Measurements from ENCODE around the gene C2CD4A.

Gene C2CD4A

GRCh38 chr15:62099094-62099601 is 32.4 kb downstream of the C2CD4A start:
- no peak for DNase-seq
- Mint-ChIP-seq H3K36me3 (ENCODE audit: low read depth) (no peaks in the 10 kb centered on the region), H3K4me1 (peaks cover 5% of the 10 kb centered on the region), H3K27me3 (ENCODE audit: low read depth, poor library complexity) (peaks cover 4% of the 10 kb centered on the region), H3K27ac (no peak overlapping the region), H3K9me3 (peaks cover 9% of the 10 kb centered on the region), H3K4me3 (no peak overlapping the region)
- TF ChIP-seq CTCF (IDR thresholded peaks at IDR 0.05) = no peak

- no peak overlapping the region for H3K27ac Mint-ChIP-seq
- no peak for DNase-seq
- TF ChIP-seq CTCF (IDR thresholded peaks at IDR 0.05) = no peak
- no peaks in the 10 kb centered on the region for H3K36me3 Mint-ChIP-seq (ENCODE audit: low read depth)
- H3K27me3 Mint-ChIP-seq (ENCODE audit: low read depth, poor library complexity) = no peaks in the 10 kb centered on the region
- peaks cover 9% of the 10 kb centered on the region for H3K9me3 Mint-ChIP-seq
- H3K4me1 Mint-ChIP-seq = peaks cover 11% of the 10 kb centered on the region
- no peak overlapping the region for H3K4me3 Mint-ChIP-seq
These were observed 36.7 kb downstream of the C2CD4A start for GRCh38 chr15:62103431-62103830.

- no peaks in the 10 kb centered on the region for H3K27me3 Mint-ChIP-seq (ENCODE audit: low read depth, poor library complexity)
- H3K9me3 Mint-ChIP-seq = peaks cover 8% of the 10 kb centered on the region
- H3K4me3 Mint-ChIP-seq = no peak overlapping the region
- no peak for DNase-seq
- TF ChIP-seq CTCF (IDR thresholded peaks at IDR 0.05) = no peak
- no peak overlapping the region for H3K27ac Mint-ChIP-seq
- peaks cover 11% of the 10 kb centered on the region for H3K4me1 Mint-ChIP-seq
- no peaks in the 10 kb centered on the region for H3K36me3 Mint-ChIP-seq (ENCODE audit: low read depth)
These were observed 37.6 kb downstream of the C2CD4A start for GRCh38 chr15:62104401-62104800.

GRCh38 chr15:62104846-62105245 is 38.1 kb downstream of the C2CD4A start:
- Mint-ChIP-seq H3K4me1 (peaks cover 13% of the 10 kb centered on the region), H3K9me3 (peaks cover 3% of the 10 kb centered on the region), H3K27me3 (ENCODE audit: low read depth, poor library complexity) (no peaks in the 10 kb centered on the region), H3K36me3 (ENCODE audit: low read depth) (no peaks in the 10 kb centered on the region), H3K27ac (no peak overlapping the region), H3K4me3 (no peak overlapping the region)
- TF ChIP-seq CTCF (IDR thresholded peaks at IDR 0.05) = no peak
- DNase-seq = no peak

- H3K27ac Mint-ChIP-seq = no peak overlapping the region
- peaks cover 17% of the 10 kb centered on the region for H3K4me1 Mint-ChIP-seq
- H3K4me3 Mint-ChIP-seq = no peak overlapping the region
- no peaks in the 10 kb centered on the region for H3K36me3 Mint-ChIP-seq (ENCODE audit: low read depth)
- no peaks in the 10 kb centered on the region for H3K9me3 Mint-ChIP-seq
- DNase-seq = no peak
- peaks cover 3% of the 10 kb centered on the region for H3K27me3 Mint-ChIP-seq (ENCODE audit: low read depth, poor library complexity)
- TF ChIP-seq CTCF (IDR thresholded peaks at IDR 0.05) = no peak
These were observed 38.5 kb downstream of the C2CD4A start for GRCh38 chr15:62105266-62105665.

DNA sequence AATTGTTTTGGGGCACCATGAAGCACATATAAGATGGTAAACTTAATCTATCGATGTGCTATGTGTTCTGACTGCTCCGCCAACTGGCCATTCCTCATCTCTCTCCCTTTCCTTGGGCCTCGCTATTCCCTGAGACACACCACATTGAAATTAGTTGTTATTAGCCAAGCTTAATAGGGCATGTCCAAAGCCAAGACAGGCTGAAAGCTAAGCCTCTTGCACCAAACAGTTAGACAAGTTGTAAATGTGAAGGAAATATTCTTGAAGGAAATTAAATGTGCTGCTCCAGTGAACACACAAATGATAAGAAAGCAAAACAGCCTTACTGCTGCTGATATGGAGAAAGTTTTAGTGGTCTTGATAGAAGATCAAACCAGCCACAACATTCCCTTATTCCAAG is 39.3 kb downstream of the C2CD4A start:
- no peak for DNase-seq
- Mint-ChIP-seq H3K27me3 (ENCODE audit: low read depth, poor library complexity) (peaks cover 3% of the 10 kb centered on the region), H3K4me1 (peaks cover 19% of the 10 kb centered on the region), H3K27ac (peak overlapping the region; percentile 49), H3K36me3 (ENCODE audit: low read depth) (no peaks in the 10 kb centered on the region), H3K4me3 (no peak overlapping the region), H3K9me3 (no peaks in the 10 kb centered on the region)
- TF ChIP-seq CTCF (IDR thresholded peaks at IDR 0.05) = no peak
